GM18861 (cell line): ENCODE results near the gene CASTOR2.
"Not testable (repeated sequence)": the region's sequence is repeated elsewhere in the genome, so short reads cannot be mapped to it uniquely, and the experiment has no call there.

Experiments
- ATAC-seq: cut with Tn5 transposase; IDR thresholded peaks from one replicate; pipeline ENCODE4 v1.9.1; 2021; ENCODE audit not compliant: unreplicated experiment

Gene CASTOR2

GRCh38 chr7:74994869-74995543 is 30.5 kb downstream of the CASTOR2 start:
- not testable (repeated sequence) for ATAC-seq

- ATAC-seq = not testable (repeated sequence)
These were observed 31.9 kb downstream of the CASTOR2 start for GRCh38 chr7:74996361-74996760.

GRCh38 chr7:74997811-74998210 is 33.3 kb downstream of the CASTOR2 start:
- ATAC-seq = not testable (repeated sequence)

GRCh38 chr7:75001356-75001755 is 36.9 kb downstream of the CASTOR2 start:
- not testable (repeated sequence) for ATAC-seq

GRCh38 chr7:75010036-75010435 is 45.5 kb downstream of the CASTOR2 start:
- ATAC-seq = no peak

GRCh38 chr7:75017832-75018231 is 53.3 kb downstream of the CASTOR2 start:
- ATAC-seq = no peak

GRCh38 chr7:75018570-75019364 is 54.3 kb downstream of the CASTOR2 start:
- ATAC-seq = no peak

GRCh38 chr7:75019800-75020199 is 55.3 kb downstream of the CASTOR2 start:
- ATAC-seq = no peak

GRCh38 chr7:75024922-75025321 is 60.4 kb downstream of the CASTOR2 start:
- no peak for ATAC-seq

GRCh38 chr7:75028299-75028698 is 63.8 kb downstream of the CASTOR2 start:
- no peak for ATAC-seq

GRCh38 chr7:75033064-75033463 is 68.6 kb downstream of the CASTOR2 start:
- no peak for ATAC-seq

- ATAC-seq = no peak
These were observed 69.3 kb downstream of the CASTOR2 start for GRCh38 chr7:75033826-75034225.

GRCh38 chr7:75038508-75038907 is 74.0 kb downstream of the CASTOR2 start:
- no peak for ATAC-seq

GRCh38 chr7:75039166-75039565 is 74.7 kb downstream of the CASTOR2 start:
- no peak for ATAC-seq

GRCh38 chr7:75039709-75040108 is 75.2 kb downstream of the CASTOR2 start:
- no peak for ATAC-seq

GRCh38 chr7:75040512-75040911 is 76.0 kb downstream of the CASTOR2 start:
- no peak for ATAC-seq

- ATAC-seq = no peak
These were observed 77.8 kb downstream of the CASTOR2 start for GRCh38 chr7:75042286-75042685.

GRCh38 chr7:75042831-75043703 is 78.6 kb downstream of the CASTOR2 start:
- ATAC-seq = no peak

GRCh38 chr7:75045881-75046280 is 81.4 kb downstream of the CASTOR2 start:
- no peak for ATAC-seq

- ATAC-seq = no peak
These were observed 84.2 kb downstream of the CASTOR2 start for GRCh38 chr7:75048435-75049379.
